Calu3 (cell line): ENCODE measurements around the gene SMAD7. TPM values are rescaled to one million over a fixed set of nuclear protein-coding genes. Genes with fewer than 3 reads are reported as not detected.

ENCODE experiments used
- BruUV-seq: library from RNA; stranded (reverse); fragments of 400-500 nt; replicated peaks from 2 replicates; lab custom pipeline; 2021; lab: Mats Ljungman, UMichigan
- CTCF ChIA-PET: fragments of 300-600 bp; sonication (Branson Sonifier 250); formaldehyde crosslinking; loops from one replicate; lab custom pipeline; 2022; ENCODE audit warnings: antibody characterized with exemption; lab: Charles Lee
- DNase-seq: peaks from one replicate; pipeline ENCODE4 v3.0.0; 2022
- H3K27ac Mint-ChIP-seq: one replicate; pipeline ENCODE4 v1.8.0; 2022; ENCODE audit warnings: mixed read lengths; ENCODE audit not compliant: unreplicated experiment
- H3K27me3 Mint-ChIP-seq: one replicate; pipeline ENCODE4 v1.8.0; 2022; ENCODE audit warnings: mixed read lengths; ENCODE audit not compliant: unreplicated experiment
- H3K36me3 Mint-ChIP-seq: one replicate; pipeline ENCODE4 v1.8.0; 2022; ENCODE audit warnings: mild to moderate bottlenecking, moderate library complexity, mixed read lengths; ENCODE audit not compliant: insufficient read depth, unreplicated experiment
- H3K4me1 Mint-ChIP-seq: one replicate; pipeline ENCODE4 v1.8.0; 2022; ENCODE audit warnings: mild to moderate bottlenecking, low read depth, mixed read lengths; ENCODE audit not compliant: unreplicated experiment
- H3K4me3 Mint-ChIP-seq: one replicate; pipeline ENCODE4 v1.8.0; 2022; ENCODE audit warnings: mild to moderate bottlenecking, low read depth, moderate library complexity, mixed read lengths; ENCODE audit not compliant: unreplicated experiment
- H3K9me3 Mint-ChIP-seq: one replicate; pipeline ENCODE4 v1.8.0; 2022; ENCODE audit warnings: low read depth, mixed read lengths; ENCODE audit not compliant: unreplicated experiment
- intact Hi-C: fragments of 100-400 bp; cut with micrococcal nuclease; formaldehyde crosslinking; loops from one replicate; pipeline ENCODE4 v1.10.0; 2022; ENCODE audit not compliant: unreplicated experiment
- total RNA-seq: library from RNA; stranded (reverse); gene quantifications from 2 replicates; pipeline ENCODE4 v1.2.3, GENCODE V29; 2022
- TF ChIP-seq, protein P1 (sequence below): fragments of 200-600 bp; IDR thresholded peaks from one replicate; pipeline ENCODE4 v1.8.0; 2022; ENCODE audit warnings: antibody characterized with exemption; ENCODE audit not compliant: unreplicated experiment

SMAD7 gene
- total RNA-seq, 1 experiment from 2014 or later = 13.7 TPM

DNA sequence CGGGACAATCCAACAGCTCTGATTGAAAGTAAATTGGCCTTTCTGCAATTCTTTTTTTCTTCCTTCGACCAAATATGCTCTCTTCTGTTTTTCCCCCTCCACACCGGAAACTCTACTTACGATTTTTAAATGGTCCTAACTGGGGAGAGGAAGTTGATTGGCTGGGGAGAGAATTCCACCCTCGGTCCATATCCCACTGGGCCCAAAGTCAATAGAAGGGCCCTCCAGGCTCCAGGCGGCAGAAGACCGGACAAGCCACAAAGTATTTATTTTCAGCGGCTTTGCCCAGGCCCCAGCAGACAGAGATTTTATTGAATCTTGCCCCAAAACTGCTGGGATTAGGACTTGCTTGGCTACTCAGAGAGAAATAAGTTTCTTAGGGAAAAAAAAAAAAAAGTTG lies 37.1 kb upstream of the SMAD7 start:
- BruUV-seq = no TSS peak

DNA sequence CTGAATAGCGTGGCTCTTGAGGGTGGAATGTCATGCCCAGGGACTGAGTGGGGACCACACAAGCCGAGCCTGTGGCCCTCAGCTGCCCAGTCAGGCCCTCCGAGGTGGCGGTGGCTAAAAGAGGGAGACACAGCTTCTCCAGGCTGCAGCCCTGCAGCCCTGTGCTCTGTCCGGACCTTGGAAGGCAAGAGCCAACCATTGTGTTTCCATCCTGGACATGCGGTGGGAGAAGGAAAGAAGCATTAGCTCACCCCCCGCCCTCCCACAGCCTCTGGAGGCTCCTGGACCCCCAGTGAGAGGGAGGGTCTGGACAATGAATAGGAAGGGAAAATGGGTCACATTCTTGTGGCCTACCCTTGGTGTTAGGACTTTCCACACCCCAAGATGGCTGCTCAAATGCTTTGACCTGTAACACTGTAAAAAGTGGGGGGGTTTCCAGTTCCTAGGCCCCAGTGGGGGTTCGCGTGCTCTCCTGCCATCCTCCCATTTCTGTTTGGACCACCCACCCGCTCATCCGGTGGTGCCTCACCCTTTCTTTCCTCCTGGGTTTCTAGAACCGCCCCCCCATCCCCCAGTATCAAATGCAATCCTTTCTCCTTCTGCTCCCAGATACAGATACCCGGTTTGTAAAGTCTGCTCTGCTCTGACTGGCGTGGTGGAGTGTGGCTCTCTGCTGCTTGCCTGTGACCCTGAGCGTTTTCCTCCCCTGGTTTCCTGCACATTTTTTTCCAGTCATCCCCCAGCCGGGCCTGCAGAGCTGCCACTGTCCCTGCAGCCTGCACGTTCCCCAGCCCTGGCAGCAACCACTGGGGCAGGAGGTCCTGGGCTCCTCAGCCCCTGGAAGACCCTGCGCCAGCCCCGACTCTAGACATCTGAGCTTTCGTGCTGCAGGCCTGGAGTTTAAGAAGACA lies 36.3 kb upstream of the SMAD7 start:
- intact Hi-C loops = no loop called here
- Mint-ChIP-seq H3K27ac (no peak overlapping the region), H3K9me3 (no peaks in the 10 kb centered on the region), H3K36me3 (peaks cover 5% of the 10 kb centered on the region), H3K4me1 (peaks cover 17% of the 10 kb centered on the region), H3K27me3 (no peaks in the 10 kb centered on the region), H3K4me3 (no peak overlapping the region)
- CTCF ChIA-PET = no interaction called here
- no peak for DNase-seq
- BruUV-seq = no TSS peak
- TF ChIP-seq, protein P1, sequence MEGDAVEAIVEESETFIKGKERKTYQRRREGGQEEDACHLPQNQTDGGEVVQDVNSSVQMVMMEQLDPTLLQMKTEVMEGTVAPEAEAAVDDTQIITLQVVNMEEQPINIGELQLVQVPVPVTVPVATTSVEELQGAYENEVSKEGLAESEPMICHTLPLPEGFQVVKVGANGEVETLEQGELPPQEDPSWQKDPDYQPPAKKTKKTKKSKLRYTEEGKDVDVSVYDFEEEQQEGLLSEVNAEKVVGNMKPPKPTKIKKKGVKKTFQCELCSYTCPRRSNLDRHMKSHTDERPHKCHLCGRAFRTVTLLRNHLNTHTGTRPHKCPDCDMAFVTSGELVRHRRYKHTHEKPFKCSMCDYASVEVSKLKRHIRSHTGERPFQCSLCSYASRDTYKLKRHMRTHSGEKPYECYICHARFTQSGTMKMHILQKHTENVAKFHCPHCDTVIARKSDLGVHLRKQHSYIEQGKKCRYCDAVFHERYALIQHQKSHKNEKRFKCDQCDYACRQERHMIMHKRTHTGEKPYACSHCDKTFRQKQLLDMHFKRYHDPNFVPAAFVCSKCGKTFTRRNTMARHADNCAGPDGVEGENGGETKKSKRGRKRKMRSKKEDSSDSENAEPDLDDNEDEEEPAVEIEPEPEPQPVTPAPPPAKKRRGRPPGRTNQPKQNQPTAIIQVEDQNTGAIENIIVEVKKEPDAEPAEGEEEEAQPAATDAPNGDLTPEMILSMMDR = no peak

More for the DNA sequence above, 37.1 kb upstream of the SMAD7 start:
- Mint-ChIP-seq H3K27ac (no peak overlapping the region), H3K27me3 (no peaks in the 10 kb centered on the region), H3K36me3 (peaks cover 5% of the 10 kb centered on the region), H3K4me3 (no peak overlapping the region), H3K9me3 (no peaks in the 10 kb centered on the region), H3K4me1 (peaks cover 15% of the 10 kb centered on the region)
- TF ChIP-seq, protein P1 = no peak
- intact Hi-C loops = no loop called here
- no peak for DNase-seq
- CTCF ChIA-PET = no interaction called here

DNA sequence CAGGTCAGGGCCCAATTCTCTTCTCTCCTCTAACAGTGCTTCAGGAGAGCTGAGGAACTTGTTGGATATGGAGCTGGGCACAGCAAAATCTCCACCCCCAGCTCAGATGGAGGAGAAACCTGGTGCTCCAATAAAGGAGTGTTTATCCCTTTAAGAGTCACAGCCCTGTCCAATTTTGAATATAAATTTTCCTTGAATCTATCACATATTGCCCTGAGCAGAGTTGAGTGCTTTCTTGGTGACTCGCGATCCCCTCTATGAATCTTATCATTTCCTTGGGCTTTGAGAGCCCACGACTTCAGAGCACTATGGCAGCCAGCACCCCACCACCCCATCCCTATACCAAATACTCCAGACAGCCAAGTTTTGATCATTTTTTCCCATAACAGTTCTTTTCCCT lies 34.4 kb upstream of the SMAD7 start:
- TF ChIP-seq, protein P1 = no peak
- DNase-seq = no peak
- Mint-ChIP-seq H3K4me3 (no peak overlapping the region), H3K27ac (no peak overlapping the region), H3K4me1 (peaks cover 14% of the 10 kb centered on the region), H3K9me3 (no peaks in the 10 kb centered on the region), H3K36me3 (no peaks in the 10 kb centered on the region), H3K27me3 (no peaks in the 10 kb centered on the region)
- CTCF ChIA-PET = no interaction called here
- intact Hi-C loops = no loop called here
- no TSS peak for BruUV-seq

DNA sequence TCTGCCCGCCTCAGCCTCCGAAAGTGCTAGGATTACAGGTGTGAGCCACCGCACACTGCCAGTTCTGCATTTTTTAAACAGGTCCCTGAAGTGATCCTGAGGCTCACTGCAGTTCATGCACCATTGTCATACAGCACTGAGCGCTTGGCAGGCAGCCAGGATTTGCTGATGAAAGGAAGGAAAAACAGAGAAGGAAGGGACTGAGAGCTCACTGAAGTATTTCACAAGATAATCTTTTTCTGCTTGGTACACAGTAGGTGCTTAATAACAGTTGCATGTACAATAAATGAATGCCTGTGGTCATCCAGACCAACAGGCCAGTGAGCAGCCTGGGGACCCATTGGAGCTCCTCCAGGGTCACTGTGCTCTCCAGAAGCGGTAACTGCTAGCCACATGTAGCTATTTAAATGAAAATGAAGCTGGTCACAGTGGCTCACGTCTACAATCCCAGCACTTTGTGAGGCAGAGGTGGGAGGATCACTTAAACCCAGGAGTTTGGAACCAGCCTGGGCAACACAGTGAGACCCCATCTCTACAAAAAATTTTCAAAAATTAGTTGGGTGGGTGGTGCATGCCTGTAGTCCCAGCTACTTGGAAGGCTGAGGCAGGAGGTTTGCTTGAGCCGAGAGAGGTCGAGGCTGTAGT lies 33.1 kb upstream of the SMAD7 start:
- no TSS peak for BruUV-seq
- Mint-ChIP-seq H3K36me3 (no peaks in the 10 kb centered on the region), H3K9me3 (no peaks in the 10 kb centered on the region), H3K4me3 (no peak overlapping the region), H3K27me3 (no peaks in the 10 kb centered on the region), H3K4me1 (peaks cover 26% of the 10 kb centered on the region), H3K27ac (no peak overlapping the region)
- DNase-seq = peak; percentile 32
- intact Hi-C loops = no loop called here
- TF ChIP-seq, protein P1 = no peak
- CTCF ChIA-PET = no interaction called here
